ENCODE data around the gene IVL.

Gene IVL

DNA sequence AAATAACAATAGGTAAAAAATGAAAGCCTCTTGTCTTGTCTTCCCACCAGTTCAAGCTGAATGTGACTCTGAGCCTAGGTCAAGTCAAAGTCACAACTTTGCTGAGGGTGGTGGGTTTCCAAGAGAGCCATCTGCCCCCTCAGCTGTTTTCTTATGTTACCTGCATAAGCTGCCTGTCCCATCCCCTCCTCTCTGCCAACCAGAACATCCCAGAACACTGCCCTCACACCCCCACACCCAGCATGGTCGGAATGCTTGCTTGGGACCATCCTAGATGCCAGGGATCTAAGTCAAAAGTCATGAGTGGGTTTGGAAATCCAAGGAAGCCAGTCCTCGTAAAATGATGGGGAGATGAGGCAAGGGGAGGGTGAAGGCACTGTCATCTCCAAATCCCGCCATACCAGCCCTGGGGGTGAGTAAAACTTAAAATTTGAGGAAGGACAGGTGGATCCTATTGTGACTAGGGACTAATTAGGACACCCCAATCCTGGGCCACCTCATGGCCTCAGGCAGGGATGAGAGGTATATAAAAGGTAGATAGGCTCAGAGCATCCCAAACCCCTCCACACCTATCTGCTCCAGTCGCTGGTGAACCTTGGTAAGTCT, 38.4 kb downstream of the IVL start, which contains the start of gene SPRR5:
Gene SPRR5, plus strand, starts transcription at position 556 of the 606 bp plus-strand sequence. CDS start 1,349 bp downstream, outside the sequence.
- no peak for DNase-seq (ENCODE audit: low read depth)

DNA sequence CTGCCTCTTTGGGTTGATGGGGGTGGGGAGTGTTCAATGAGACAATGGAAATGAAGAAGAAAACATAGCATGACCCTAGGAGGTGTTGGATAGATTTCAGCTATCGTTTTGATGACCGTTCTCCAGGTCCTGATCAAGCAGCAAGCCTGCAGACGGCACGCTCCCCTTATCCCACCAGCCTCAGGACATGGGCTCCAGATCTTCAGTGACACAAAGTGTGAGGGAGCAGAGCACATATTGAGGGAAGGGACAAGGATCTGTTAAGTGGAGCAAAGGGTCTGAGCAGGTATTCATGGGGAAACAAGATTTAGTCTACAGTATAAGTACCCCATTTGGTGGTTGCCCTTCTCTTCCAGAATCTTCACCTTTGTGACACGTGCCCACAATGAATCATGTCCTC, 43.4 kb downstream of the IVL start:
- DNase-seq (ENCODE audit: low read depth): no peak

DNA sequence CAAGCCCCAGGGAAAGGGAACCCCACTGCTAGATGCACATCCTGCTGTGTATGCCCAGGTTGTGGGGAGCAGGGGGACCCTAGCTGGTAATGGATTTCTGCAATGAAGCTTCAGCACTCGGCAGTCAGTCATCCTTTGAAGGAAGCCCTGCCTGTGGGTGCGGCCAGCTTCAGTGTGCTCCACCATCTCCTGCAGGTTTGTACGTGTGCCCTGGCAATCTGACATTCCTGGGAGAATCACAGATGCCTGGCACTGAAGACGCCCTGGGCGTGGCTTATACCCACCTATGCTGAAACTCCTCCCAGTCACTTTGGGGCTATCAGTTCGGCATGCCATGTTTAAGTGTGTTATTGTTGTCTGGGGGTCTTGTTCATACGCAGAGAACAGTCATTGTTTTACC, 45.4 kb downstream of the IVL start:
- no peak for DNase-seq (ENCODE audit: low read depth)

DNA sequence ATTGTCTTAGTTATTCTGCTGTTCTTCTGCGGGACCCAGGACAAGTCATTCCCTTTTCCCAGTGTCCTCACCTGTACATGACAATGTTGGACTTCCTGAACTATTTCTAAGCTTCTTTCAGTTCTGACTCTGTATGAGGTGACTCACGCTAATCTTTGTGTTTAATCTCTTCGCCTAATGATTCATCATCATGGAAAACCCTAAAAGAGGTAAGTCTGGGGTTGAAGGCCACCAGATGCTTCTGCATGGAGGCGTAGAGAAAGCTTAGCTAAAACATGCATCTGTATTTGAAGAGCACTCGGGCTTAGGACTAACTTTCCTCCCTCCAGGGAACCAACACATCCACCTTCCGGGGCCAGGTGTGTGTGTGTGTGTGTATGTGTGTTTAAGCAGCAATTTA, 46.1 kb downstream of the IVL start:
- DNase-seq (ENCODE audit: low read depth): no peak

DNA sequence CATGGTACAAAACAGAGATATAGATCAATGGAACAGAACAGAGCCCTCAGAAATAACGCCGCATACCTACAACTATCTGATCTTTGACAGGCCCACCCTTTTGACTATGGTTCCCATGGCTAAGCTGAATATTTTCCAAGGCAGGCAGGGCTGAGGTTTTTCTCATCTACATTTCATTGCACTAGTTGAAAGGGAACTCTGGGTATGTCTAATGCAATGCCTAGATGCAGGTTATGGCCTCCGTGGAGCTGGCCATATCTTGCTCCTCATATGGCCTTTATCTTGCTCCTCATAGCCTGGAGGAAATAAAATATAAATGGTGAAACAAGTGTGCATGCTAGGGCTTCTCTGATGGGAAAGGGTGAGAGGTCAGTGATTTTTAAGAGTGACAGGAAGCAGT, 49.2 kb downstream of the IVL start:
- DNase-seq (ENCODE audit: low read depth): no peak

DNA sequence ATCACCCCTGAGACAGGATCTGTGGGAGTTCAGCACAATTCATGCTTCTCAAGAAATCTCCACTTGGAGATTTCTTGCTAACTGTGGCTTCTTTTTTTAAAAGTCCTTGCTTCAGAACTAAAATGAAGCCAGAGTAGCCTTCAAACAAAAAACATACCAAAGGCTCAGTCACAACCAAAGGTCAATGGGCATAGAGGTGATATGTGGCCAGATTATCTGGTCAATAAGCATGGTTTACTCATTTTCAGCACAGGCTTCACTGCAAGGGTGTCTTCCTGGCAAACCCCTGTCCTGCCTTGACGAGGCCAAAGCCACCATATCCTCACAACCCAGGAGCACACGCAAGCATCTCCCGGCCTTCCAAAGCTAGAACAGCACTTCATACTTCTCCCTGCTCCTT, 50.9 kb downstream of the IVL start:
- no peak for DNase-seq (ENCODE audit: low read depth)

DNA sequence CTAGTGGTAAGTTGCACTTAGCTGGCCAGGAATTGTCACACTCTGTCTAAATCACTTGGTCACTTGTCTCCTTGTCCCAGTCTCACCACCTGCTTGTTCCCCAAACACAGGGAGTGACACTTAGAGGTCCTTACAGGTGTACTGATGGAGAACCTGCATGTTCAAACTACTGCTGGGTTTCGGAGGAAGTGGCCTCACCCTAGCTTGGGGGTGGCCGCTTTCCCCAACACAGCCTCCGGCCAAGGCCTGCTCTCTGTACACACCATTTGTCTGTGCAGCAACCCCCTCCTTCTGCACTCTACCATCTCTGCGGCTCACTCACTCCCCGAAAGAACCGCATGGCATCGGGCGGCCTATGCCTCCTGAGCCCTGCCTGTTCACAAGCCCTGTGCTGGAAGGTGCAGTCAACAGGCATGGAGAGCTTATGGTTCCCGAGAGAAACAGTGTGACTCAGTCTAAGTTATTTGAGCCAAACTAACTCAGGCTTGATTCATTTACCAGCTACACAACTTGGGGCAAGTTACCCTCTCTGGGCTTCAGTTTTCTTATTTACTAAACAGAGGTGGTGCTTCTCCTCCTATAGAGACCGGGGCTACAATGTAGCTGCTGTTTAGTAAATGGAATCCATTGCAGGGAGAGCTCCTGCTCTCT, 51.6 kb downstream of the IVL start:
- DNase-seq (ENCODE audit: low read depth): no peak

DNA sequence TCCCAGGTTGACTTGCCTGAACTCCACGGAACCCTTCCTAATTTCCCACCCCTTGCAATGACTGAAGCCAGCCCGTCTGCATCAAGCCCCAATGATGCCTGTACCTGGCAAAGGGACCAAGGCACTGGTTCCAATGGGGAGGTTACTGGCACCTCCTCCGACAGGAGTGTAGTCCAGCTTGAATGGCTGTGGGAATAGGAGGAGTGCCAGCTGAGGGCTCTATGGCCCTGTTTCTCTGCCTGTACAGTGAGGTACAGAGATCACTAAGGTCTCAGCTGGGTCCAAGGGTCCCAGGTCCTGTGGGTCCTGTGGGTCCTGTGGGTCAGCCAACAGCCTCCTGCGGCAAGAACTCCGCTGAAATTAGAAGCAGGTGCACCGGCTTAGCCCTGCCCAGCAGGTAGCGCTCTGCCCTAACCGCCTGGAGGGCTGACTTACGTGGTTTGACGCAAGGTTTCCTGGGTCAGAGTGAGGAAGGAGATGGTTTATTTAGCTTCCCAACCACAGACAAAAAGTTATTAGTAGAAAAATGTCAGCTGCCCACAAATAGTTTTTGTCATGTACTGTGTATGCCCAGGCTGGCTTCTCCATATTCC, 52.2 kb downstream of the IVL start:
- no peak for DNase-seq (ENCODE audit: low read depth)
